Trophoblast cell (in vitro differentiated cells and primary cell): ENCODE measurements around the gene TP73.

Source experiments
- DNase-seq, 2 donors: peaks; one replicate each; pipeline ENCODE4 v3.0.0-alpha.2; 2016
- H2AFZ ChIP-seq: 2 replicates; pipeline ENCODE4 v1.6.1; 2013; ENCODE audit warnings: low read length, moderate library complexity, mild to moderate bottlenecking; ENCODE audit not compliant: insufficient read depth, poor library complexity
- H2AK5ac ChIP-seq: 2 replicates; pipeline ENCODE4 v1.6.1; 2013; ENCODE audit warnings: mild to moderate bottlenecking, low read length
- H2BK120ac ChIP-seq: 2 replicates; pipeline ENCODE4 v1.6.1; 2013; ENCODE audit warnings: low read length, mild to moderate bottlenecking, moderate library complexity; ENCODE audit not compliant: insufficient read depth, poor library complexity
- H2BK12ac ChIP-seq: 2 replicates; pipeline ENCODE4 v1.6.1; 2013; ENCODE audit warnings: mild to moderate bottlenecking, low read length, moderate library complexity
- H2BK5ac ChIP-seq: 2 replicates; pipeline ENCODE4 v1.6.1; 2013; ENCODE audit warnings: low read length, low read depth, moderate library complexity, mild to moderate bottlenecking; ENCODE audit not compliant: poor library complexity
- H3K14ac ChIP-seq: 2 replicates; pipeline ENCODE4 v1.6.1; 2013; ENCODE audit warnings: mild to moderate bottlenecking, low read length
- H3K18ac ChIP-seq: 2 replicates; pipeline ENCODE4 v1.6.1; 2013; ENCODE audit warnings: mild to moderate bottlenecking, low read length
- H3K23ac ChIP-seq: 2 replicates; pipeline ENCODE4 v1.6.1; 2013; ENCODE audit warnings: low read length
- H3K27ac ChIP-seq: 2 replicates; pipeline ENCODE4 v1.5.1; 2013; ENCODE audit warnings: low read depth, mild to moderate bottlenecking, inconsistent platforms, low read length, moderate library complexity
- H3K27me3 ChIP-seq: 2 replicates; pipeline ENCODE4 v1.6.1; 2013; ENCODE audit warnings: inconsistent platforms, mild to moderate bottlenecking, low read length, moderate library complexity; ENCODE audit not compliant: insufficient read depth
- H3K36me3 ChIP-seq, 2 experiments: 1 replicate in 1 of 2; 2 replicates in 1 of 2; pipeline ENCODE4 v1.6.1; 2013; ENCODE audit warnings: low read length in 2 of 2, mild to moderate bottlenecking in 2 of 2, moderate library complexity in 1 of 2; ENCODE audit not compliant: insufficient read depth in 2 of 2, control insufficient read depth in 1 of 2
- H3K4ac ChIP-seq: 2 replicates; pipeline ENCODE4 v1.6.1; 2013; ENCODE audit warnings: low read depth, mild to moderate bottlenecking, low read length, moderate library complexity
- H3K4me1 ChIP-seq, 2 experiments: 1 replicate in 1 of 2; 2 replicates in 1 of 2; pipeline ENCODE4 v1.6.1; 2013; ENCODE audit warnings: low read length in 2 of 2, mild to moderate bottlenecking in 2 of 2, moderate library complexity in 1 of 2; ENCODE audit not compliant: insufficient read depth in 2 of 2, control insufficient read depth in 1 of 2
- H3K4me2 ChIP-seq: 2 replicates; pipeline ENCODE4 v1.6.1; 2013; ENCODE audit warnings: inconsistent platforms, mild to moderate bottlenecking, low read length, moderate library complexity
- H3K4me3 ChIP-seq: 2 replicates; pipeline ENCODE4 v1.5.1; 2013; ENCODE audit warnings: mild to moderate bottlenecking, low read depth, low read length, inconsistent platforms
- H3K79me1 ChIP-seq: one replicate; pipeline ENCODE4 v1.6.1; 2013; ENCODE audit warnings: low read length
- H3K79me2 ChIP-seq: 2 replicates; pipeline ENCODE4 v1.6.1; 2013; ENCODE audit warnings: low read length, mild to moderate bottlenecking; ENCODE audit not compliant: control insufficient read depth, insufficient read depth, poor library complexity
- H3K9ac ChIP-seq: 2 replicates; pipeline ENCODE4 v1.6.1; 2013; ENCODE audit warnings: mild to moderate bottlenecking, low read length
- H3K9me3 ChIP-seq: 2 replicates; pipeline ENCODE4 v1.6.1; 2013; ENCODE audit warnings: low read depth, mild to moderate bottlenecking, control low read depth, inconsistent platforms, low read length; ENCODE audit not compliant: insufficient read depth
- H4K12ac ChIP-seq: 2 replicates; pipeline ENCODE4 v1.6.1; 2013; ENCODE audit warnings: low read depth, mild to moderate bottlenecking, low read length, moderate library complexity
- H4K8ac ChIP-seq: 2 replicates; pipeline ENCODE4 v1.6.1; 2013; ENCODE audit warnings: low read depth, mild to moderate bottlenecking, low read length, moderate library complexity
- H4K91ac ChIP-seq: one replicate; pipeline ENCODE4 v1.6.1; 2013; ENCODE audit warnings: low read depth, mild to moderate bottlenecking, low read length, moderate library complexity
- WGBS: extraction: QIAGEN DNeasy Blood & Tissue Kit; methylation state at CpG from one replicate; pipeline ENCODE4 v1.1.7; 2013; ENCODE audit warnings: missing lambda C conversion rate; ENCODE audit not compliant: insufficient read length, insufficient coverage; ENCODE audit errors: extremely low coverage; 5-methylcytosine and 5-hydroxymethylcytosine counted together

TP73 gene

GRCh38 chr1:3696689-3697088, 44.4 kb downstream of the TP73 start:
- H4K91ac ChIP-seq = no peak overlapping the region
- no peak overlapping the region for H3K9ac ChIP-seq
- no peaks in the 10 kb centered on the region for H3K27me3 ChIP-seq
- H2BK5ac ChIP-seq = no peak overlapping the region
- H2AFZ ChIP-seq = no peak overlapping the region
- H3K4me3 ChIP-seq = no peak overlapping the region
- H3K4me2 ChIP-seq = no peak overlapping the region
- no peak overlapping the region for H3K14ac ChIP-seq
- WGBS = no CpG with 5 or more reads among the region's 9 CpGs
- H4K8ac ChIP-seq = no peak overlapping the region
- H2BK120ac ChIP-seq = no peak overlapping the region
- H2BK12ac ChIP-seq = no peak overlapping the region
- no peak overlapping the region for H3K18ac ChIP-seq
- H3K79me2 ChIP-seq = no peaks in the 10 kb centered on the region
- H3K79me1 ChIP-seq = no peaks in the 10 kb centered on the region
- H3K9me3 ChIP-seq = peaks cover 11% of the 10 kb centered on the region
- no peak overlapping the region for H3K4ac ChIP-seq
- H3K4me1 ChIP-seq = no peaks in the 10 kb centered on the region
- no peak overlapping the region for H3K23ac ChIP-seq
- no peaks in the 10 kb centered on the region for H3K36me3 ChIP-seq
- H4K12ac ChIP-seq = no peak overlapping the region
- H3K27ac ChIP-seq = no peak overlapping the region
- DNase-seq = no peak
- no peak overlapping the region for H2AK5ac ChIP-seq

GRCh38 chr1:3697104-3697503, 44.8 kb downstream of the TP73 start:
- no peak overlapping the region for H3K27ac ChIP-seq
- H3K9me3 ChIP-seq = peaks cover 8% of the 10 kb centered on the region
- no peaks in the 10 kb centered on the region for H3K27me3 ChIP-seq
- no peaks in the 10 kb centered on the region for H3K4me1 ChIP-seq
- no peak overlapping the region for H3K4ac ChIP-seq
- no CpG with 5 or more reads among the region's 22 CpGs for WGBS
- no peak overlapping the region for H3K4me3 ChIP-seq
- H3K36me3 ChIP-seq = no peaks in the 10 kb centered on the region
- no peak overlapping the region for H3K18ac ChIP-seq
- no peaks in the 10 kb centered on the region for H3K79me2 ChIP-seq
- H2BK5ac ChIP-seq = no peak overlapping the region
- no peak overlapping the region for H2BK120ac ChIP-seq
- no peak overlapping the region for H4K91ac ChIP-seq
- H3K79me1 ChIP-seq = no peaks in the 10 kb centered on the region
- H2AK5ac ChIP-seq = no peak overlapping the region
- no peak overlapping the region for H2BK12ac ChIP-seq
- H4K12ac ChIP-seq = no peak overlapping the region
- no peak overlapping the region for H3K9ac ChIP-seq
- no peak overlapping the region for H3K14ac ChIP-seq
- no peak overlapping the region for H3K4me2 ChIP-seq
- H3K23ac ChIP-seq = no peak overlapping the region
- DNase-seq = no peak
- H2AFZ ChIP-seq = no peak overlapping the region
- no peak overlapping the region for H4K8ac ChIP-seq

GRCh38 chr1:3697810-3698209, 45.5 kb downstream of the TP73 start:
- no peak overlapping the region for H2BK5ac ChIP-seq
- H3K4ac ChIP-seq = no peak overlapping the region
- no peaks in the 10 kb centered on the region for H3K36me3 ChIP-seq
- H3K79me1 ChIP-seq = no peaks in the 10 kb centered on the region
- peaks cover 6% of the 10 kb centered on the region for H3K9me3 ChIP-seq
- no peak overlapping the region for H2BK12ac ChIP-seq
- H3K23ac ChIP-seq = no peak overlapping the region
- DNase-seq = no peak
- no peak overlapping the region for H4K8ac ChIP-seq
- H3K27me3 ChIP-seq = no peaks in the 10 kb centered on the region
- H3K27ac ChIP-seq = no peak overlapping the region
- no peak overlapping the region for H4K12ac ChIP-seq
- no peak overlapping the region for H2AK5ac ChIP-seq
- H3K4me2 ChIP-seq = no peak overlapping the region
- no CpG with 5 or more reads among the region's 12 CpGs for WGBS
- H3K18ac ChIP-seq = no peak overlapping the region
- no peak overlapping the region for H2BK120ac ChIP-seq
- no peaks in the 10 kb centered on the region for H3K79me2 ChIP-seq
- H3K4me3 ChIP-seq = no peak overlapping the region
- H3K14ac ChIP-seq = no peak overlapping the region
- H3K9ac ChIP-seq = no peak overlapping the region
- H2AFZ ChIP-seq = no peak overlapping the region
- H4K91ac ChIP-seq = no peak overlapping the region
- H3K4me1 ChIP-seq = no peaks in the 10 kb centered on the region

GRCh38 chr1:3698660-3699408, 46.5 kb downstream of the TP73 start:
- H3K4me2 ChIP-seq = no peak overlapping the region
- no peak overlapping the region for H2AK5ac ChIP-seq
- WGBS = no CpG with 5 or more reads among the region's 29 CpGs
- no peaks in the 10 kb centered on the region for H3K27me3 ChIP-seq
- no peak overlapping the region for H3K9ac ChIP-seq
- no peak overlapping the region for H3K27ac ChIP-seq
- H4K8ac ChIP-seq = no peak overlapping the region
- no peak overlapping the region for H2AFZ ChIP-seq
- peaks cover 5% of the 10 kb centered on the region for H3K9me3 ChIP-seq
- H3K23ac ChIP-seq = no peak overlapping the region
- no peak overlapping the region for H3K18ac ChIP-seq
- no peak overlapping the region for H3K4me3 ChIP-seq
- H3K4me1 ChIP-seq = no peaks in the 10 kb centered on the region
- H2BK5ac ChIP-seq = no peak overlapping the region
- H4K12ac ChIP-seq = no peak overlapping the region
- no peak overlapping the region for H4K91ac ChIP-seq
- H3K14ac ChIP-seq = no peak overlapping the region
- no peaks in the 10 kb centered on the region for H3K36me3 ChIP-seq
- DNase-seq = no peak
- H3K79me1 ChIP-seq = no peaks in the 10 kb centered on the region
- H3K4ac ChIP-seq = no peak overlapping the region
- H3K79me2 ChIP-seq = no peaks in the 10 kb centered on the region
- no peak overlapping the region for H2BK120ac ChIP-seq
- H2BK12ac ChIP-seq = no peak overlapping the region
